SIG-M5 treated with dmso at 0.1 percent for 504 hours (cell line): Measurements from ENCODE around the gene PDE4D.
"Not testable (repeated sequence)": the region's sequence is repeated elsewhere in the genome, so short reads cannot be mapped to it uniquely, and the experiment has no call there.

ENCODE experiments used
- DNase-seq: peaks from one replicate; lab custom pipeline; 2025; ENCODE audit not compliant: unreplicated experiment; lab: John Stamatoyannopoulos, UW

The PDE4D gene

GRCh38 chr5:59439303-59439702 lies 454.2 kb downstream of the PDE4D start:
- no peak for DNase-seq

- no peak for DNase-seq
Measured at GRCh38 chr5:59437176-59437575, 456.4 kb downstream of the PDE4D start.

DNA sequence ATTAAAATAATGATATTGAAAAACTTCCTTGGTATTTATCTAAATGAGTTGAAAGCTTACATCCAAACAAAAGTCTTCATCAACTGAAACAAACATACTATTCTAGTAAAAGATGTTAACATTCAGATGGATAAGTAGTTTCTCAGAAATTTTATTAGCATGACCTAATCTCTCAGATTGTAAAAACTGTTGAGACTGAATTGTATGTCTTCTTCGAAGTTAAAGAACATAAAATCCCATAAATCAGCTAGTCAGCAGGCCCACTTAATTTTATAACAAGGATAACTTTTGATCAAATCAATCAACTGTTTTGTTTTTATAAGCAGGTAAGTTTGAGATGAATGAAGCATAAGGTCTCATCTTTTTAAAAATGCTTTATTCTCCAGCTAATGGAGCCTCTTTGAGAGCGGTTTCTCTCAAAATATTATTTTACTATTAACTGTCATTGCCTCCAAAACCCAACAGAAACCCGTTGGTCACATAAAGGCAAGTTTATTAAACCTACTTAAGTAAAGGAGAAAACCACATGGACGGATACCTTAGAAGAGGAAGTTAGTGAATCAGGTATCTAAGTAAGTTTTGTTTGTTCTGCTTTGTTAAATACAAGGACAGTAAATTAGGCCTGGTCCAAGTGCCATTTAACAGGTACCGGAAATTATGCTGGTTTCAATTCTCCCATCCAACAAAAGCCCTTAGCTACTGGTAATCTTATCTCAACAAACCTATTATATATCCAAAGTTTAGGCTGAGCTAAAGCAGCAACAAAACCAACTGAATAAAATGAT lies 457.0 kb downstream of the PDE4D start:
- DNase-seq: no peak

DNA sequence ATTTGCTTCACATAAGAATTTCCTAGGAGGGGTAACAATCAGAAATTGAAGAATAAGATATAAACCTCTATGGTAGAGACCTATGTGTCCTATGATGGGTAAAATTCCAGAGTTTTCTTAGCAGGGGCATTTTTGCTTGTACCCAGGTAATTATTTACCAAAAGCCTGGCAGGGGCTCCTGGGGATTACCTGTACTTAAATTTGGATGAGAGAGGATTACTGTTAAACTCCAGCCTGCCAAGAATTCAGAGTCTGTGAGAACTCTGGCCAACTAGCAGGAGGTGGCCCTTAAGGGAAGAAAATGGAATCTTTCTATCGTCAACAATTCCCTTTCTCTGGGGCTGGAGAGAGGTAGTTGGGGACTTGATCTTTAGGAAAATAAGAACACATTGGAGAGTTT lies 460.4 kb downstream of the PDE4D start:
- no peak for DNase-seq

DNA sequence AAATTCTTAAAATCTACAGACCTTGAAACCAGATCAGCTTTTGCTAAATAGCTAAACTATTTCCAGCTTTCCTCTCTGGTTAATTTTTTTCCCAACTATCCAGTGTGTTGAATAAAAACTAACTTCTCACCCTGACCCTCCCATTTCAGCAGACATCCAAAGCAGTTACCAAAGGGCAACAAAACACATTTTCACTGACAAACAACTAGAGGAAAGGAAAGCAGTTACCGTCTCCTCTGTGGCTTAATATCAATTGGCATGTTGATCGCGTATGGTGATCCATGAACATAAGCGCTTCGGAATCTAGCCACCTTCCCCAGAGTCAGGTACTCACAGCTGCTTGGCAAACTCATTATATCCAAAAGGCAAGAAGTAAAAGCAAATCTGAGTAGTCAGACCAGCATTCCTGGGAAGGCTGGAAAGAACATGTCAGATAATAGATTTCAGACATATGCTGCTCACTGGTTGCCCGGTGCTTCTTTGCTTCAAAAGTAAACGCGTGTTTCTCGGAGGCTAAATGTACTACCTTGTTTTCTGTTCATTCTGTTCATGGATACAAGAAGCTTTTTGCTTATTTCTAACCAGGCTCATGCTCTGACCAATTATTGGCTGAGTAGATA lies 463.4 kb downstream of the PDE4D start:
- no peak for DNase-seq

DNA sequence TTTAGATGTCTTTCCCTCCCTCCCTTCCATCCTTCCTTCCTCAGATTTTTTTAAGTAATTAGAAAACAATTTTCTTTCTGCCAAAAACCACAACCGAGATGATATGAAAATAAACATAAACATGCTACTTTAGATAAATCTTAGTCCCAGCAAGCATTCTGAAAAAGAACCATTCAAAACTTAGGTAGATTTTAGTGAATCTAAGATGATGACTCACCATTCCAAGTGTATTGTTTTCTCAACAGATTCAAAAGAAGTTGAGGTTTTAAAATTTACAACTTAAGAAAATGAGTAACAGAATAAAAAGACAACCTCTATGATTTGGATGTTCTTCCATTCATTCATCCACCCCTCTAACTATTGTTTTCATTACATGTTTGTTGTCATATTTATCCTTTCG lies 465.1 kb downstream of the PDE4D start:
- no peak for DNase-seq

DNA sequence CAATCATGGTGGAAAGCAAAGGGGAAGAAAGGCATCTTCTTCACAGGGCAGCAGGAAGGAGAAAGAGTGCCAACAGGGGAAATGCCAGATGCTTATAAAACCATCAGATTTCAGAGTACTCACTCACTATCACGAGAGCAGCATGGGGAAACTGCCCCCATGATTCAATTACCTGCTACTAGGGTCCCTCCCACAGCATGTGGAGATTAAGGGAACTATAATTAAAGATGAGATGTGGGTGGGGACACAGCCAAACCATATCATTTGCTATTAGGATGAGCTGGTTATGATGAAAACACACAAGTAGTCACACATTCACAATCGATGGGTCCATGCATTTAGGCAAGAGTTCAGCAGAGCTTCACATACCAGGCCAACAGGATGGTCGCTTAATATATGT lies 469.0 kb downstream of the PDE4D start:
- DNase-seq: no peak

DNA sequence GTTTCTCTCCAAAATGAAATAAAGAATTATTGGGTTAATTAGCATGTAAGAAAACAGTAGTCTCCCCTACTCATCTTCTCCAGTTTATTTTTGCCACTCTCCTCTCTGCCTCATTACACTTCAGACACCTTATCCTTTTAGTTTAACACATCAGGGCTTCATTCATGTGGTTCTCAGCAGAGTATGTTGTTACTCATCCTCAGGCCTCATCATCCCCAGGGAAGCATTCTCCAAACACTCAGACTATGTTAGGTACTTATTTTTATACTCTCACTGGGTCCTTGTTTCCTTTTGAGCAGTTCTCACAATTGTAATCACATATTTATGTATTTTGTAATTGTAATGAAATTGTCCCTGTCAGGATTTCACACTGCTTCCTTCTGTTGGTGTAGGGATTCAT lies 470.5 kb downstream of the PDE4D start:
- DNase-seq: no peak

DNA sequence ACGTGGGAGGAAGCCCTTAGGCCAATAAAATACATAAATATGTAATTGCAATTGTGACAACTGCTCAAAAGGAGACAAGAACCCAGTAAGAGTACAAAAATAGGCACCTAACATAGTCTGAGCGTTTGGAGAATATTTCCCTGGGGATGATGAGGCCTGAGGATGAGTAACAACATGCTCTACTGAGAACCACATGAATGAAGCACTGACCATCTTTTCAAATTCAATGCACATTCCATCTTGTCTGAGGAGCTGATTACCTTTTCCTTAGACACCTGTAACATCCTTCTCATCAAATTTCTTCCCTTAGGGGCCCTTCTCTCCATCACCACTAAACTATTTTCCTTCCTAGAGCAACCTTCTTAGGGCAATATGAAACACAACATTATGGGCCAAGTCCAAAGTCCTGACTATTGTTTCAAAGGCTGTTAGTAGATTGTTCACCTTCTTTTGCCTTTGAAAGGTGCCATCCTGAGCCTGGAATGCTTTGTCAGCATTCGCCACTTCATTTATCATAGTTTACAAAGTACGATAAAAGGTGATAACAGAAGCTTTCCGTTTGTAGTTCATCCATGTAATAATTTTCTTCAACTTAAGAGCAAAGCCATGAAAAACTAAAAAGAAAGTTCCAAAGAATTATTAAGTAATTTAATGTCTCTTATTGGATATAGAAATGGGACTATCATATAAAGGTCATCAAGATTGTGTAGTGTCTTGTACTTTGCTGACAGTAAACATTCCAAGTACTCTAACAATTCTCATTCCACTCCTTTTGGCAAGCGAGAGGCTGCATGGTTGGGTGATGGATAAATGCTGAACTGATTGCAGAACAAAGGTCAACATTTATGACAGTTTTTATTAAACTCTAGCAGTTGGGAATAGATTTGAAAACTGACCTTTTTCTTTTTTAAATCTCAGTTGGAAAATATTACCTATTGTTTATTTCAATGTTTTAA lies 471.3 kb downstream of the PDE4D start:
- DNase-seq: no peak

- DNase-seq: no peak
Measured at GRCh38 chr5:59420596-59420995, 472.9 kb downstream of the PDE4D start.

- no peak for DNase-seq
Measured at GRCh38 chr5:59418808-59419207, 474.7 kb downstream of the PDE4D start.

DNA sequence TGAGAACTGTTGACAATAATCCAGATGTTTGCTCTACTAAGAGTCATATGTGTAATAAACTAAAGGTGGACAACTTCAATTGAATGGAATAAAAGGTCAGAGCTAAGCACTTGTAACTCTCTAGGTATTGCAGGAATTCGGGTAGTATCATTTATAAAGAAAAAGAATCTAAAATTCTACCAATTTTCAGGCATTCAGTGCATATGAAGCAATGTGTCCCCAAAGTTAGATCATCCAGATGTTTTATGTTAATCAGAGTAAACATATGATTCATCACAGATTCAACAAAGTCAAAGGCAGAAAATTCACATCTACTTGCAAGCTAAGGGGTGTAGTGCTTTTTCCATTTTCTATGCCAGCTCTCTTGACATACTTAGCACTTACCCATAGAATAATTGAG lies 477.1 kb downstream of the PDE4D start:
- no peak for DNase-seq

DNA sequence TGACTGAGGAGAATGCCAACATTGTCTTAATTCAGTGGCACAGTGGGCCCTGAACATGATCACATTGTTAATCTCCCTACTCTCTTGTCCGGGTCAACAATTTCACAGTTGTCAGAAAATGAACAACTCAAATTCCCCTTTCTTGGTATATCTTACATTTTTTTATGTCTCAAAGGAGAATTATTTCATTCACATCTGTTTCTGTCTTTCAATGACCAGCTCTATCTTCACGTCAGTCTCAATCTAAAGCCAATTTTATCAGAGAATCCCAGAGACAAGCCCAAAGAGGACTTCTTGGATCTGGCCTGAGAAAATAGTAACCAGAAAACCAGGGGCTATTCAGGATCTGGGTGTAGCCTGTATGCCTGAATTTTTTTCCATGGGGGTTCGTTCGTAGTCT lies 477.5 kb downstream of the PDE4D start:
- DNase-seq: no peak

- no peak for DNase-seq
Measured at GRCh38 chr5:59412428-59412827, 481.1 kb downstream of the PDE4D start.

DNA sequence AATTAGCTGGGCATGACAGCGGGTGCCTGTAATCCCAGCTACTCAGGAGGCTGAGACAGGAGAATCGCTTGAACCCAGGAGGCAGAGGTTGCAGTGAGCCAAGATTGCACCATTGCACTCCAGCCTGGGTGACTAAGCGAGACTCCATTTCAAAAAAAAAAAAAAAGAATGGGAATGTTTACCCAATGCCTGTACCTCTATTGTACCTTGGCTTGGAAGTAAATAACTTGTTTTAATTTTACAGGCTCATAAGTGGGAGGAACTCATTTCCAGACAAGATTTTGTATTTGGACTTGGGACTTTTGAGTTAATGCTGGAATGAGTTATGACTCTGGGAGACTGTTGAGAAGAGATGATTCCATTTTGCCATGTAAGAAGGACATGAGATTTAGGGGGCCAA lies 484.5 kb downstream of the PDE4D start:
- DNase-seq: not testable (repeated sequence)

GRCh38 chr5:59407967-59408366 lies 485.6 kb downstream of the PDE4D start:
- no peak for DNase-seq

DNA sequence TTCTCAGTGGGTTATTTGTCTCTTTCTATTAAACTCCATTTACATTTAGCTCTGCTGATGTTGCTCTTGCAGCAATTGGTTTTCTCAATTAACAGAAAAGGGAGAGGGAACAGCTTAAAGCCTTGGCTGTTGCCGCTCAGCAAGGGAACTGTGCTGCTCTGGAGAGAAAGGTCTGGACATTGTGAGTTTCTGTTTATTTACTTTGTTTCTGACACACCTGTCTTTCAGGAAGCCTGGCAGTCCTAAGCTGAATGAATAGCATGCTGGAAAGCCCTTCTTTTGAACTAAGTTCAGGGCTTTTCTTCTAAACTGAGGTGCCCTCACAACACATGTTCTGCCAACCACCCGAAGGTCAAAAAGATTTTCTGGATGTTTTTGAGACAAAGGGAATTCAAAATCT lies 491.9 kb downstream of the PDE4D start:
- no peak for DNase-seq

GRCh38 chr5:59394956-59395355 lies 498.6 kb downstream of the PDE4D start:
- not testable (repeated sequence) for DNase-seq

DNA sequence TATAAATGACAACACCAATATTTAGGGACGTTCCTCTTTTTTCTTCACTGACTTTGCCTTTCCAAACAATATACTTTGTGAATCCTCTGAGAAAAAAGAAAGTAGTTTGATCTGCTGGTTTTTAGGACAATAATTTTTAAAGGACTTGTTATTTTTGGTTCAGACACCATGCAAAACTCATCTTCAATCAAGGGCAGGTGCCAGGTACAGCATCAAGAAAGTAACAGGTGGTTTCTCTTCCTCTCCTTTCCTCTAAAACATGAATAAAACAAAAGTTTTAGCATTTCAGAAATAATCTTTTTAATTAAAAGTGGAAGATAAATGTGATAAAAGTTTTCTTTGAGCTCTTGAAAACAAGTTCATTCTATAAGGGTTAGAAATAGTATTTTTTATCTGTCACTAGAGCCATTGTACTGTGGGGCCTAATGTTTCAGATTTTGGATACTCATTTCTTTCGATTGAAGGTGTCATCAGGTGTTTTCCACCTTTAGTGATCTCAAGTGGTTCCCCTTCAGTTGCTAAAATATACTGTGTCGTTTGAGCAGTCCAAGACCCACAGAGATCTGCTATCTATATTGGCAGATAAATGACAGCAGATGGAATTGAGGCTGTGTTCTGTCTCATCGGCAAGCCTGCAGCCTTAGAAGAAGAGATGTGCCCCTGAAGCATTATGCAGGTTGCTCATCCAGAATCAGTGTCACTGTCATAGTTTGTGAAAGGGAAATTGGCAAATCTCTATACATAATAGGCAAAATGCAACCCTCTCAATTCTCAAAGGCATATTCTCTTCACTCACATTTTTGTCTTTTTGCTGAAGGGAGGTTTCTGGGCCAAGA lies 499.7 kb downstream of the PDE4D start:
- no peak for DNase-seq

DNA sequence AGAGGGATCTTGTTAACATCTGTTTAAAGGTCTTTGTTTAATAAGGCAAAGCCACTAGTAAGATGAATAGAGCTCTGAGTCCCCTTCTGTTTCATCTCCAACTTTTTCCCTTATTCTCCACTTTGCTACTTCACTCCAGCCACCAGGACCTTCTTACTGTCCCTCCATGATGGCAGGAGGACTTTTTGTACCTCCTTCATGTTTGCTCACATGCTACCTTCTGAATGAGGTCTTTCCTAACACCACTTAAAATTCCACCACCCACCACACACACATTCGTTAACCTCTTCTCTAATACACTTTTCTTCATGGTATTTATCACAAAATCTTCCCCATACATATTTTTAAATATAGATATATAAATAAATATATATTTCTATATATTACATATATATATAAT lies 501.9 kb downstream of the PDE4D start:
- DNase-seq: no peak

GRCh38 chr5:59390989-59391388 lies 502.5 kb downstream of the PDE4D start:
- DNase-seq: no peak
